Measurements from ENCODE around the gene TMX2. TPM values are rescaled to one million over a fixed set of nuclear protein-coding genes. Genes with fewer than 3 reads are reported as not detected.
"Not testable (repeated sequence)": the region's sequence is repeated elsewhere in the genome, so short reads cannot be mapped to it uniquely, and the experiment has no call there.

The TMX2 gene
- total RNA-seq, 1 donor from 2014 or later, result 71.3 TPM

DNA sequence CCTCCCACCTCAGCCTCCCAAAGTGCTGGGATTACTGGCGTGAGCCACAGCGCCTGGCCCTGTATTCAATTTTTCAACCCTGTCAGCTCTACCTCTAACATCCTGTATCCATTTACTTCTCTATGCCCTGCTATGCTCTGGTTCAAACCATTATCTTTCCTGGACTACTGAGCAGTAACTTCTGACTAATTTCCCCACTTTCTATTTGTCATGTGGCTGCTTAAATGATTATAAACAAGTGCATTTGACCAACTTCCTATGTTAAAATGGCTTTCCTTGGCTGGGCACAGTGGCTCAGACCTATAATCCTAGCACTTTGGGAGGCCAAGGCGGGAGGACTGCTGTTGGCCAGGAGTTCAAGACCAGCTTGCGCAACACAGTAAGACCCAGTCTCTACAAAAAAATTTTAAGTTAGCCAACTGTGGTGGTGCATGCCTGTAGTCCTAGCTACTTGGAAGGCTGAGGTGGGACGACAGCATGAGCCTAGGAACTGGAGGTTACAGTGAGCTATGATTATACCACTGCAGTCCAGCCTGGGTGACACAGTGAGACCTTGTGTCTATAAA lies 2.5 kb upstream of the TMX2 start:
- Histone ChIP-seq H3K27me3 (ENCODE audit: control insufficient read depth, insufficient read depth, low read length) (no peaks in the 10 kb centered on the region), H3K36me3 (ENCODE audit: control insufficient read depth, insufficient read depth, low read length) (peaks cover under 1% of the 10 kb centered on the region), H3K4me3 (ENCODE audit: low read depth, low read length) (no peak overlapping the region)
- FAIRE-seq (no peak), DNase-seq (ENCODE audit: low read depth) (no peak)
- TF ChIP-seq, protein P1, sequence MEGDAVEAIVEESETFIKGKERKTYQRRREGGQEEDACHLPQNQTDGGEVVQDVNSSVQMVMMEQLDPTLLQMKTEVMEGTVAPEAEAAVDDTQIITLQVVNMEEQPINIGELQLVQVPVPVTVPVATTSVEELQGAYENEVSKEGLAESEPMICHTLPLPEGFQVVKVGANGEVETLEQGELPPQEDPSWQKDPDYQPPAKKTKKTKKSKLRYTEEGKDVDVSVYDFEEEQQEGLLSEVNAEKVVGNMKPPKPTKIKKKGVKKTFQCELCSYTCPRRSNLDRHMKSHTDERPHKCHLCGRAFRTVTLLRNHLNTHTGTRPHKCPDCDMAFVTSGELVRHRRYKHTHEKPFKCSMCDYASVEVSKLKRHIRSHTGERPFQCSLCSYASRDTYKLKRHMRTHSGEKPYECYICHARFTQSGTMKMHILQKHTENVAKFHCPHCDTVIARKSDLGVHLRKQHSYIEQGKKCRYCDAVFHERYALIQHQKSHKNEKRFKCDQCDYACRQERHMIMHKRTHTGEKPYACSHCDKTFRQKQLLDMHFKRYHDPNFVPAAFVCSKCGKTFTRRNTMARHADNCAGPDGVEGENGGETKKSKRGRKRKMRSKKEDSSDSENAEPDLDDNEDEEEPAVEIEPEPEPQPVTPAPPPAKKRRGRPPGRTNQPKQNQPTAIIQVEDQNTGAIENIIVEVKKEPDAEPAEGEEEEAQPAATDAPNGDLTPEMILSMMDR (IDR thresholded peaks at IDR 0.05; ENCODE audit: insufficient read depth, low read length, severe bottlenecking), result no peak

DNA sequence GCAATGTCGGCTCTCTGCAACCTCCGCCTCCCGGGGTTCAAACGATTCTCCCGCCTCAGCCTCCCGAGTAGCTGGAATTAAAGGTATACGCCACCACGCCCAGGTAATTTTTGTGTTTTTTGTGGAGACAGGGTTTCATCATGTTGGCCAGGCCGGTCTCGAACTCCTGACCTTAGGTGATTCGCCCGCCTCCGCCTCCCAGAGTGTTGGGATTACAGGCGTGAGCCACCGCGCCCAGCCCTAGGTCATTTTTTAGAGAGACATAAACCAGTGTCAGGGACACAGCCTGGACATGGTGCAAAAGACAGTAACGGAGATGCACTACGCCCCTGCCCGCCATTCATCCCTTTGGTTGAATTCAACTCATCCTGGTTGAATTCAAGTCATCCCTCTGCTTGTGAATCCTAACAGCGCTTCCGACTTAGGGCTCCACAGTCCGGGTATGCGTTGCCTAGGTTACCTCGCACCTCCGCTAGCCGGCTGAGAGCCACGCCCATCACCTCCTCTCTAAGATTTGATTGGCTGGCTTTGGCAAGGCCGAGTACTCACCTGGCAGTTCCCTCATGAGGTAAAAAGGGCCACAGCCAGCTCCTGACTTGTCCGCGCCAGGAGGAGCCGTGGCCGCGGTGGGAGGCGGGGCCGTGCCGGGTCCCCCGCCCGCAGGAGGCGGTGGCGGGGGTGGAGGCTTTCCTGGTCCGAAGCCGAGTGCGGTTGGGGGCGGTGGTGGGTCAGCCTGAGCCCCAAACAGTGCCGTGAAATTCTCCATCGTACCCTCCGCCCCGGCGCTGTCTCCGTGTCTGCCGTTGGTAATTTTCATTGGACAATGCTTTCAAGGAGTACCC lies 758 bp upstream of the TMX2 start, which contains the start of gene MED19:
Gene MED19 (minus strand): TSS at position 802 of the 842 bp plus-strand sequence. CDS start 36 bp downstream, at position 766.
- no peaks in the 10 kb centered on the region for H3K27me3 ChIP-seq (ENCODE audit: control insufficient read depth, insufficient read depth, low read length)
- TF ChIP-seq, protein P1 (IDR thresholded peaks at IDR 0.05; ENCODE audit: insufficient read depth, low read length, severe bottlenecking), result no peak
- DNase-seq (ENCODE audit: low read depth) (peak; percentile 98), FAIRE-seq (no peak)
- no peaks in the 10 kb centered on the region for H3K36me3 ChIP-seq (ENCODE audit: control insufficient read depth, insufficient read depth, low read length)
- peak within 1 kb of the TSS; percentile 63 for H3K4me3 ChIP-seq (ENCODE audit: low read depth, low read length)

DNA sequence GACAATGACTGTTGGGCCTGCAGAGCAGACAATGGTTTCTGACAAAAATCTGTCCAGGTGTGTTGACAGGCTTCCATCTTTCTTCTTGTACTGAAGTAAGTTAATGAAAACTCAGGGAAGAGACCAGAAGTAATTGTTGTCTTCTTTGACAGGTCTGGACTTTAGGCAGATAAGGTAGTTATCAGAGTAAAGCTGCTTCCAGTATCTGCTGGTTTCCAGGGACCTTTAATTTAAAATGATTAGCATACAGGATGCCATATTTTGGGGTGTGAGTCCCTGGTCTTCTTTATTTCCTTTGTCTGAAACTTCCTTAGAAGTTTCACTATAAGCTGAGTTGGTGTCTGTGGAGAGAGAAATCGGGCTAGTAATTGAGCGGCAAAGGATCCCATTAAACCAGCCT lies 1.4 kb downstream of the TMX2 start:
- Histone ChIP-seq H3K4me3 (ENCODE audit: low read depth, low read length) (peak overlapping the region; percentile 61), H3K27me3 (ENCODE audit: control insufficient read depth, insufficient read depth, low read length) (no peaks in the 10 kb centered on the region), H3K36me3 (ENCODE audit: control insufficient read depth, insufficient read depth, low read length) (peaks cover 3% of the 10 kb centered on the region)
- no peak for FAIRE-seq
- DNase-seq (ENCODE audit: low read depth), result no peak
- TF ChIP-seq, protein P1 (IDR thresholded peaks at IDR 0.05; ENCODE audit: insufficient read depth, low read length, severe bottlenecking), result no peak

DNA sequence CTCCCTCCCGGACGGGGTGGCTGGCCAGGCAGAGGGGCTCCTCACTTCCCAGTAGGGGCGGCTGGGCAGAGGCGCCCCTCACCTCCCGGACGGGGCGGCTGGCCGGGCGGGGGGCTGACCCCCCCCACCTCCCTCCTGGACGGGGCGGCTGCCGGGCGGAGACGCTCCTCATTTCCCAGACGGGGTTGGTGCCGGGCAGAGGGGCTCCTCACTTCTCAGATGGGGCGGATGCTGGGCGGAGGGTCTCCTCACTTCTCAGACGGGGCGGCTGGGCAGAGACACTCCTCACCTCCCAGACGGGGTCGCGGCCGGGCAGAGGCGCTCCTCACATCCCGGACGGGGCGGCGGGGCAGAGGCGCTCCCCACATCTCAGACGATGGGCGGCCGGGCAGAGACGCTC lies 4.3 kb downstream of the TMX2 start:
- not testable (repeated sequence) for H3K36me3 ChIP-seq (ENCODE audit: control insufficient read depth, insufficient read depth, low read length); H3K27me3 ChIP-seq (ENCODE audit: control insufficient read depth, insufficient read depth, low read length); FAIRE-seq; H3K4me3 ChIP-seq (ENCODE audit: low read depth, low read length); DNase-seq (ENCODE audit: low read depth)

DNA sequence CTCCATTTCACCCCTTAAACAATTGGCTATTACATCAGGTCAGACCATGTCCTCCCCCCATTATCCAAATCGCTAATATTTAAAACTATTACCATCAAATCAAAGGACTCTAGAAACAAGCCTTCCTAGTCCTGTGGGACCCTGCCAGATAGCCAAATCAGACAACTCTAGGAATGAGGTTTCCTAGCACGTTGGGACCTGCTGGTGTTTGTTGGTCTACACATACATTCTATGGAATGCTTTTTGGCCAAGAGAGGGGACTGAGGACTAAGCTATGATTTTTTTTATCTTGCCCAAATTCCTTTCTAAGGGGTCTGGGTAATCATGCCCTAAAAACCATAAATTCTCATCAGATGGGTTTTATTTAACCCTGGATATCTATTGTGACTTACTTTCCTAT lies 14.8 kb downstream of the TMX2 start:
- no peak for FAIRE-seq
- Histone ChIP-seq H3K4me3 (ENCODE audit: low read depth, low read length) (no peak overlapping the region), H3K36me3 (ENCODE audit: control insufficient read depth, insufficient read depth, low read length) (no peaks in the 10 kb centered on the region), H3K27me3 (ENCODE audit: control insufficient read depth, insufficient read depth, low read length) (no peaks in the 10 kb centered on the region)
- TF ChIP-seq, protein P1 (IDR thresholded peaks at IDR 0.05; ENCODE audit: insufficient read depth, low read length, severe bottlenecking), result no peak
- DNase-seq (ENCODE audit: low read depth), result peak; percentile 61

DNA sequence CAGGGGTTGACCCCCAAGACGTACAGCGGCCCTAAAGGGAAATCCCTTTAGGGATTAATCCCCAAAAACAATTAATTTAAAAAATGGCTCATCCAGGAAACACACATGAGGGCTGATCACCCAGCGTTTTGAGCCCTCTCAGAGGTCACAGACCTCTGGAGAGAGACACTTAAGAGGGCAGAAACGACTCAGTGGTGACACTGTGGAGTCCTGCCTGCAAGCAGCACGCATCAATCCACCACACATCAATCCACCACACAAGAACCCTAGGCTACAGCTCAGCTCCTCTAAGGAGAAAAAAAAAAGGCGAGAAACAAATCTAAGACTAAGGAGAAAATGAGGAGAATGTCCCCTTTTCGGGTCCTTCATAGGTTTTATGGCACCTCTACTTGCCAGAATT lies 16.4 kb downstream of the TMX2 start:
- no peaks in the 10 kb centered on the region for H3K36me3 ChIP-seq (ENCODE audit: control insufficient read depth, insufficient read depth, low read length)
- FAIRE-seq (no peak), DNase-seq (ENCODE audit: low read depth) (no peak)
- H3K27me3 ChIP-seq (ENCODE audit: control insufficient read depth, insufficient read depth, low read length), result no peaks in the 10 kb centered on the region
- H3K4me3 ChIP-seq (ENCODE audit: low read depth, low read length), result no peak overlapping the region
- TF ChIP-seq, protein P1 (IDR thresholded peaks at IDR 0.05; ENCODE audit: insufficient read depth, low read length, severe bottlenecking), result no peak

All from bronchial epithelial cell (primary cell).